Measurements from ENCODE around the gene ZNF485. TPM values are rescaled to one million over a fixed set of nuclear protein-coding genes. Genes with fewer than 3 reads are reported as not detected.
A peak's percentile ranks its signal among the peaks of the same experiment; 100 is the strongest.

The ZNF485 gene
- total RNA-seq, 1 donor from 2014 or later = 5.7 TPM

- H3K4me3 Mint-ChIP-seq (ENCODE audit: low read depth) = peak within 1 kb of the TSS; percentile 81
- H3K4me1 Mint-ChIP-seq (ENCODE audit: low read depth) = peaks cover 19% of the 10 kb centered on the region
- peaks cover 25% of the 10 kb centered on the region for H3K27me3 Mint-ChIP-seq
- peaks cover 5% of the 10 kb centered on the region for H3K36me3 Mint-ChIP-seq (ENCODE audit: insufficient read depth)
- H3K9me3 Mint-ChIP-seq (ENCODE audit: low read depth) = peaks cover 12% of the 10 kb centered on the region
- DNase-seq (ENCODE audit: low spot score, unreplicated experiment) = peak; percentile 71
- peak within 1 kb of the TSS; percentile 86 for H3K27ac Mint-ChIP-seq
- peak; percentile 6 for TF ChIP-seq CTCF (IDR thresholded peaks at IDR 0.05; ENCODE audit: unreplicated experiment)
Measured at GRCh38 chr10:43574001-43574892, 32.0 kb upstream of the ZNF485 start, which contains the start of gene ZNF239. ZNF239 (minus strand) TSS chr10:43574616; CDS start chr10:43558079, 16,537 bp downstream.

GRCh38 chr10:43574906-43575305 is 31.3 kb upstream of the ZNF485 start:
- no peak for TF ChIP-seq CTCF (IDR thresholded peaks at IDR 0.05; ENCODE audit: unreplicated experiment)
- H3K27me3 Mint-ChIP-seq = peaks cover 30% of the 10 kb centered on the region
- H3K9me3 Mint-ChIP-seq (ENCODE audit: low read depth) = peaks cover 12% of the 10 kb centered on the region
- peaks cover 5% of the 10 kb centered on the region for H3K36me3 Mint-ChIP-seq (ENCODE audit: insufficient read depth)
- H3K4me1 Mint-ChIP-seq (ENCODE audit: low read depth) = peaks cover 19% of the 10 kb centered on the region
- H3K27ac Mint-ChIP-seq = no peak overlapping the region
- H3K4me3 Mint-ChIP-seq (ENCODE audit: low read depth) = peak overlapping the region; percentile 80
- DNase-seq (ENCODE audit: low spot score, unreplicated experiment) = no peak

GRCh38 chr10:43576062-43576461 is 30.2 kb upstream of the ZNF485 start:
- peaks cover 37% of the 10 kb centered on the region for H3K27me3 Mint-ChIP-seq
- H3K4me1 Mint-ChIP-seq (ENCODE audit: low read depth) = peaks cover 14% of the 10 kb centered on the region
- no peaks in the 10 kb centered on the region for H3K36me3 Mint-ChIP-seq (ENCODE audit: insufficient read depth)
- H3K27ac Mint-ChIP-seq = no peak overlapping the region
- H3K9me3 Mint-ChIP-seq (ENCODE audit: low read depth) = peaks cover 12% of the 10 kb centered on the region
- no peak overlapping the region for H3K4me3 Mint-ChIP-seq (ENCODE audit: low read depth)
- no peak for DNase-seq (ENCODE audit: low spot score, unreplicated experiment)
- no peak for TF ChIP-seq CTCF (IDR thresholded peaks at IDR 0.05; ENCODE audit: unreplicated experiment)

- no peak for DNase-seq (ENCODE audit: low spot score, unreplicated experiment)
- Mint-ChIP-seq H3K4me1 (ENCODE audit: low read depth) (peaks cover 14% of the 10 kb centered on the region), H3K4me3 (ENCODE audit: low read depth) (no peak overlapping the region), H3K27me3 (peaks cover 40% of the 10 kb centered on the region), H3K36me3 (ENCODE audit: insufficient read depth) (no peaks in the 10 kb centered on the region), H3K27ac (no peak overlapping the region), H3K9me3 (ENCODE audit: low read depth) (peaks cover 12% of the 10 kb centered on the region)
- TF ChIP-seq CTCF (IDR thresholded peaks at IDR 0.05; ENCODE audit: unreplicated experiment) = no peak
Measured at GRCh38 chr10:43576580-43576979, 29.7 kb upstream of the ZNF485 start.

GRCh38 chr10:43584051-43584450 is 22.2 kb upstream of the ZNF485 start:
- Mint-ChIP-seq H3K4me3 (ENCODE audit: low read depth) (no peak overlapping the region), H3K27me3 (peaks cover 19% of the 10 kb centered on the region), H3K4me1 (ENCODE audit: low read depth) (peaks cover 11% of the 10 kb centered on the region)

More at GRCh38 chr10:43584051-43584450, 22.2 kb upstream of the ZNF485 start:
- Mint-ChIP-seq H3K36me3 (ENCODE audit: insufficient read depth) (no peaks in the 10 kb centered on the region), H3K9me3 (ENCODE audit: low read depth) (no peaks in the 10 kb centered on the region), H3K27ac (no peak overlapping the region)
- no peak for TF ChIP-seq CTCF (IDR thresholded peaks at IDR 0.05; ENCODE audit: unreplicated experiment)
- DNase-seq (ENCODE audit: low spot score, unreplicated experiment) = no peak

All from progenitor cell of endocrine pancreas (in vitro differentiated cells).